Measurements from ENCODE around the gene GPM6B. TPM values are rescaled to one million over a fixed set of nuclear protein-coding genes. Genes with fewer than 3 reads are reported as not detected.

Gene GPM6B
- total and polyA plus RNA-seq, 2 donors (not counting 3 experiments of a cell fraction or from before 2014, with no cell fraction given) = 0.30 TPM; not detected in 1

GRCh38 chrX:13816176-13816575, 717 bp downstream of the GPM6B start:
- Histone ChIP-seq H4K20me1 (replicated peaks; ENCODE audit: control insufficient read depth, extremely low read depth, insufficient read depth, low read length) (no peaks in the 10 kb centered on the region), H3K9me3 (replicated peaks; ENCODE audit: control insufficient read depth, insufficient read depth, low read length) (no peaks in the 10 kb centered on the region), H3K4me2 (ENCODE audit: insufficient read depth, low read length) (no peak overlapping the region), H3K9ac (replicated peaks; ENCODE audit: extremely low read depth, insufficient read depth, low read length) (no peak overlapping the region), H3K36me3 (ENCODE audit: control insufficient read depth in 2 of 2, extremely low read depth in 1 of 2, insufficient read depth in 2 of 2, low read length in 2 of 2) (no peaks in the 10 kb centered on the region), H3K27me3 (ENCODE audit: control insufficient read depth in 2 of 2, insufficient read depth in 2 of 2, low read length in 2 of 2) (no peaks in the 10 kb centered on the region), H3K79me2 (ENCODE audit: control insufficient read depth, insufficient read depth, low read length) (no peaks in the 10 kb centered on the region), H3K27ac (ENCODE audit: insufficient read depth, low read depth, low read length) (no peak overlapping the region), H2AFZ (ENCODE audit: low read depth, low read length) (no peak overlapping the region), H3K4me1 (ENCODE audit: control insufficient read depth, extremely low read depth, insufficient read depth, low read length) (no peaks in the 10 kb centered on the region), H3K4me3 (replicated peaks in 1 of 3; ENCODE audit: insufficient read depth in 1 of 3, low read depth in 1 of 3, low read length in 3 of 3) (no peak overlapping the region), H3K9me1 (replicated peaks; ENCODE audit: control insufficient read depth, extremely low read depth, insufficient read depth, low read length) (no peaks in the 10 kb centered on the region)
- BruUV-seq (replicated peaks) = no TSS peak
- dilution Hi-C loops (cut with MboI; ENCODE audit: extremely low pct_ligation_motif_present, low sequenced_read_pairs) (no loop called here), intact Hi-C loops (cut with micrococcal nuclease) (no loop called here)
- TF ChIP-seq MYC (IDR thresholded peaks at IDR 0.05; ENCODE audit: low read depth, low read length) (no peak), MAX (IDR thresholded peaks at IDR 0.05; ENCODE audit: insufficient read depth, insufficient read length) (no peak), FOS (IDR thresholded peaks at IDR 0.05; ENCODE audit: borderline replicate concordance, insufficient read depth, low read length) (no peak), CTCF (IDR thresholded peaks at IDR 0.05; ENCODE audit: extremely low read depth in 1 of 2, insufficient read depth in 1 of 2, low read depth in 1 of 2, low read length in 2 of 2) (no peak), JUN (IDR thresholded peaks at IDR 0.05; ENCODE audit: borderline replicate concordance, insufficient read depth, insufficient read length, low read depth) (no peak), GATA2 (IDR thresholded peaks at IDR 0.05; ENCODE audit: insufficient read depth, insufficient read length, low read depth, low read length) (no peak), EZH2 (IDR thresholded peaks at IDR 0.05; ENCODE audit: borderline replicate concordance, low read depth, low read length, severe bottlenecking) (no peak), POLR2A (IDR thresholded peaks at IDR 0.05; ENCODE audit: low read depth, low read length) (no peak), POLR2AphosphoS5 (IDR thresholded peaks at IDR 0.05; ENCODE audit: insufficient read depth, low read depth, low read length) (no peak)
- ChIA-PET CTCF (no interaction called here), POLR2A (no interaction called here)
- no peak for FAIRE-seq
- DNase-seq (ENCODE audit: low read depth, low spot score) = no peak
